Measurements from ENCODE around the gene NAP1L4.

DNA sequence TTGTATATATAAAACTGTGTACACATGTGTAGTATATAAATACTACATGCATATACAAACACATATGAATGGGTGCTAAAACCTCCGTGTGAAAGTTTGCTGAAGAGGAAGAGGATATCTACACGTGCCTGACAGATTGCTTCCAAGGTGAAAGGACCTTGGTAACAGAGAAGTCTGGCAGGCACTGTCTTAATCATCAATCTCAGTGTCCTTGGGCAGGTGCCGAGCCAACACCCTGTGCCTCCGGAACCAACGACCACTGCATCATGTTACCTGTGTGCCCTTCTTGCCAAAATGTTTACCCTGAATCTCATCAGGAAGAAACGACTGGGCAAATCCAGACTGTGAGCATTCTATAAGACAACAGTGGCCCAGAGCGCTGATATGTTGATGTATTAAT lies 15.0 kb downstream of the NAP1L4 start:
- TF ChIP-seq CTCF (conservative IDR thresholded peaks at IDR 0.05; ENCODE audit: low read depth, low read length) (no peak), EZH2 (IDR thresholded peaks at IDR 0.05; ENCODE audit: borderline replicate concordance, low read depth, low read length, poor library complexity, severe bottlenecking) (no peak)
